T-cell (primary cell): ENCODE results near the gene AGAP1. TPM values are rescaled to one million over a fixed set of nuclear protein-coding genes. Genes with fewer than 3 reads are reported as not detected.

Source experiments
- ATAC-seq, 4 experiments: fragments of 200-7000 bp in 3 of 4; fragments of 150-1000 bp in 1 of 4; cut with Tn5 transposase; replicated peaks in 1 of 4; 1 replicate in 3 of 4; 2 replicates in 1 of 4; pipeline ENCODE4 v1.10.0; 2021; ENCODE audit warnings: moderate library complexity in 3 of 4, mild to moderate bottlenecking in 2 of 4, moderate number of reproducible peaks in 1 of 4
- CTCF ChIA-PET, 2 donors: fragments of 300-600 bp; sonication (Branson Sonifier 250); formaldehyde crosslinking; loops; one replicate each; lab custom pipeline; 2022; ENCODE audit warnings: antibody characterized with exemption in 2 of 2; lab: Charles Lee
- POLR2A ChIA-PET, 2 donors: fragments of 300-600 bp; sonication (Branson Sonifier 250); formaldehyde crosslinking; loops; one replicate each; lab custom pipeline; 2022; ENCODE audit warnings: antibody characterized with exemption in 2 of 2; lab: Charles Lee
- DNase-seq, 35 experiments: peaks; one replicate each; pipeline versions ENCODE4 v3.0.0 to v3.0.0-alpha.2; 2013 to 2023
- H3K27ac ChIP-seq: one replicate; pipeline ENCODE4 v1.5.1; 2013; ENCODE audit warnings: low read length
- H3K27me3 ChIP-seq, 2 experiments: replicated peaks in 1 of 2; 1 replicate in 1 of 2; 2 replicates in 1 of 2; pipeline versions ENCODE4 v1.6.1 to v1.7.0; 2013; ENCODE audit warnings: low read length in 1 of 2, mixed read lengths in 1 of 2; ENCODE audit not compliant: control insufficient read depth in 2 of 2, insufficient read depth in 2 of 2; ENCODE audit errors: extremely low read depth in 1 of 2
- H3K36me3 ChIP-seq, 2 donors: 1 replicate in 1 of 2; 2 replicates in 1 of 2; pipeline versions ENCODE4 v1.6.1 to v1.7.0; 2013; ENCODE audit warnings: low read length in 1 of 2; ENCODE audit not compliant: control insufficient read depth in 2 of 2, insufficient read depth in 1 of 2; ENCODE audit errors: extremely low read depth in 1 of 2
- H3K4me1 ChIP-seq, 2 experiments: 1 replicate in 1 of 2; 2 replicates in 1 of 2; pipeline versions ENCODE4 v1.6.1 to v1.7.0; 2013; ENCODE audit warnings: low read length in 2 of 2, mixed read lengths in 1 of 2; ENCODE audit not compliant: insufficient read depth in 2 of 2, control insufficient read depth in 1 of 2; ENCODE audit errors: extremely low read depth in 1 of 2
- H3K4me3 ChIP-seq, 2 donors: 1 replicate in 1 of 2; 2 replicates in 1 of 2; pipeline versions ENCODE4 v1.5.1 to v1.7.0; 2013; ENCODE audit warnings: mild to moderate bottlenecking in 2 of 2, low read length in 1 of 2, moderate library complexity in 1 of 2; ENCODE audit not compliant: control insufficient read depth in 1 of 2; ENCODE audit errors: extremely low read depth in 1 of 2
- H3K9me3 ChIP-seq: 2 replicates; pipeline ENCODE4 v1.7.0; 2013
- H3K27ac Mint-ChIP-seq, 2 donors: one replicate each; pipeline ENCODE4 v1.8.0; 2020 to 2021; ENCODE audit warnings: mild to moderate bottlenecking in 2 of 2, mixed read lengths in 2 of 2
- H3K27me3 Mint-ChIP-seq, 2 donors: one replicate each; pipeline ENCODE4 v1.8.0; 2021 to 2022; ENCODE audit warnings: mixed read lengths in 2 of 2
- H3K36me3 Mint-ChIP-seq: one replicate; pipeline ENCODE4 v1.8.0; 2021; ENCODE audit warnings: mixed read lengths
- H3K4me1 Mint-ChIP-seq, 3 donors: one replicate each; pipeline ENCODE4 v1.8.0; 2020 to 2022; ENCODE audit warnings: mixed read lengths in 3 of 3, mild to moderate bottlenecking in 1 of 3
- H3K4me3 Mint-ChIP-seq, 3 donors: one replicate each; pipeline ENCODE4 v1.8.0; 2020 to 2022; ENCODE audit warnings: mild to moderate bottlenecking in 3 of 3, mixed read lengths in 3 of 3, moderate library complexity in 3 of 3
- H3K9me3 Mint-ChIP-seq, 3 donors: one replicate each; pipeline ENCODE4 v1.8.0; 2020 to 2022; ENCODE audit warnings: mixed read lengths in 3 of 3
- WGBS: methylation state at CpG from one replicate; pipeline ENCODE4 v1.1.5; 2013; ENCODE audit warnings: missing lambda C conversion rate; ENCODE audit not compliant: insufficient coverage; 5-methylcytosine and 5-hydroxymethylcytosine counted together
- total RNA-seq, 35 experiments: library from RNA in 6 of 35; stranded (reverse) in 6 of 35; fragments of 120-200 nt in 1 of 35; gene quantifications; one replicate each; pipeline versions ENCODE4 v1.2.1 to v1.2.4 and lab custom pipeline; 2013 to 2026

Gene AGAP1
- total RNA-seq, 5 donors from 2014 or later (not counting 1 experiment from before 2014, with no cell fraction given), result 3.9 to 15.6 (median 5.2) TPM

GRCh38 chr2:235594041-235594440, 100.2 kb downstream of the AGAP1 start:
- WGBS, result no CpG with 5 or more reads among the region's 3 CpGs
- DNase-seq (peak in 1 of 35 experiments; percentile 67), ATAC-seq (peak in 1 of 4 experiments; percentile 34)
- Histone ChIP-seq H3K9me3 (no peaks in the 10 kb centered on the region), H3K27ac (no peak overlapping the region), H3K4me3 (no peak overlapping the region), H3K36me3 (no peaks in the 10 kb centered on the region), H3K4me1 (no peaks in the 10 kb centered on the region), H3K27me3 (peaks cover 0 to 10% of the 10 kb centered on the region in 2 experiments)
- H3K4me3 Mint-ChIP-seq, result no peak overlapping the region
- peaks cover 6 to 10% of the 10 kb centered on the region in 2 donors for H3K27me3 Mint-ChIP-seq
- ChIA-PET CTCF (interaction anchor here (0.6 to 1.6 kb wide), 6 partner anchors 29 to 1735 kb away, joined by 3 to 10 read pairs (median 4); no protein-coding TSS in a partner anchor), POLR2A (interaction anchor here in 1 of 2 donors (0.6 kb wide), 1 partner anchor 463 kb away, joined by 3 read pairs; no protein-coding TSS in a partner anchor)
- H3K27ac Mint-ChIP-seq, result no peak overlapping the region
- H3K9me3 Mint-ChIP-seq, result no peaks in the 10 kb centered on the region
- no peaks in the 10 kb centered on the region for H3K4me1 Mint-ChIP-seq
- H3K36me3 Mint-ChIP-seq, result no peaks in the 10 kb centered on the region

DNA sequence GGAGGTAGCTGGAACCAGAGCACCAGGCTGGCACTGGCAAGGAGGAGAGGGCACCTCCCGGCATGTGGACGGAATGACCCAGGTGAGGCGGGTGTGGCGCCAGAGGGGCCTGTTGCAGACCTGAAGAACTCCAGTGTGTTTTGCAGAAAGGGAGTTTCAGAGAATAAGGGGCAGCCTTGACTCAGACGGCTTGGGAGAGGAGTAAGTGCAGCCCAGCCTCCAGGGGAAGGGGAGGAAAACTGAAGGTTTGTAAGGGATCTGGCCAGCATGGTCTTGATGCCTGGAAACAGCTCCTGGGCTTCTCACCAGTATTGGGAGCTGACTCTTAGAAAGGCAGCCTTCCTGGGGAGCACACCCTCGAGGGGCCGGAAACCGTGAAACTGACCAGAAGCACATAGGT, 101.1 kb downstream of the AGAP1 start:
- H3K4me1 Mint-ChIP-seq, result no peaks in the 10 kb centered on the region
- Histone ChIP-seq H3K4me1 (no peaks in the 10 kb centered on the region), H3K36me3 (no peaks in the 10 kb centered on the region), H3K9me3 (no peaks in the 10 kb centered on the region), H3K4me3 (no peak overlapping the region), H3K27me3 (peaks cover 0 to 13% of the 10 kb centered on the region in 2 experiments), H3K27ac (no peak overlapping the region)
- ChIA-PET POLR2A (no interaction called here), CTCF (interaction anchor here (0.7 to 1.7 kb wide), 9 partner anchors 28 to 564 kb away, joined by 3 to 23 read pairs (median 4); no protein-coding TSS in a partner anchor)
- DNase-seq (no peak), ATAC-seq (no peak)
- H3K36me3 Mint-ChIP-seq, result no peaks in the 10 kb centered on the region
- no peak overlapping the region for H3K27ac Mint-ChIP-seq
- WGBS, result 77% methylated on average over 8 of the region's 8 CpGs
- H3K4me3 Mint-ChIP-seq, result no peak overlapping the region
- H3K27me3 Mint-ChIP-seq, result peaks cover 6 to 10% of the 10 kb centered on the region in 2 donors
- H3K9me3 Mint-ChIP-seq, result no peaks in the 10 kb centered on the region

- H3K4me3 ChIP-seq, result no peak overlapping the region
- peaks cover 6 to 13% of the 10 kb centered on the region in 2 donors for H3K27me3 Mint-ChIP-seq
- no peak overlapping the region for H3K4me3 Mint-ChIP-seq
- no peak overlapping the region for H3K27ac Mint-ChIP-seq
- H3K36me3 Mint-ChIP-seq, result no peaks in the 10 kb centered on the region
- peaks cover 0 to 13% of the 10 kb centered on the region in 2 experiments for H3K27me3 ChIP-seq
- ChIA-PET POLR2A (interaction anchor here in 1 of 2 donors (0.5 kb wide), 1 partner anchor 344 kb away, joined by 3 read pairs; no protein-coding TSS in a partner anchor), CTCF (interaction anchor here (0.7 to 1.7 kb wide), 8 partner anchors 120 to 1051 kb away, joined by 3 to 23 read pairs (median 4); no protein-coding TSS in a partner anchor)
- no peaks in the 10 kb centered on the region for H3K4me1 ChIP-seq
- H3K4me1 Mint-ChIP-seq, result no peaks in the 10 kb centered on the region
- peak in 18 of 35 experiments; percentile 5 to 51 (median 20) for DNase-seq
- 48% methylated on average over 3 of the region's 10 CpGs for WGBS
- no peaks in the 10 kb centered on the region for H3K9me3 Mint-ChIP-seq
- H3K27ac ChIP-seq, result no peak overlapping the region
- no peaks in the 10 kb centered on the region for H3K36me3 ChIP-seq
- no peak for ATAC-seq
- H3K9me3 ChIP-seq, result no peaks in the 10 kb centered on the region
These were observed 101.7 kb downstream of the AGAP1 start for GRCh38 chr2:235595422-235596010.

- Mint-ChIP-seq H3K4me3 (no peak overlapping the region), H3K36me3 (no peaks in the 10 kb centered on the region), H3K9me3 (no peaks in the 10 kb centered on the region), H3K27me3 (peaks cover 9 to 14% of the 10 kb centered on the region in 2 donors), H3K4me1 (no peaks in the 10 kb centered on the region), H3K27ac (no peak overlapping the region)
- ChIA-PET CTCF (interaction anchor here (1.1 to 1.7 kb wide), 4 partner anchors 46 to 1051 kb away, joined by 3 to 23 read pairs (median 6); no protein-coding TSS in a partner anchor), POLR2A (no interaction called here)
- no peaks in the 10 kb centered on the region for H3K36me3 ChIP-seq
- no peak overlapping the region for H3K27ac ChIP-seq
- WGBS, result 95% methylated on average over 4 of the region's 4 CpGs
- ATAC-seq, result no peak
- no peak for DNase-seq
- no peaks in the 10 kb centered on the region for H3K9me3 ChIP-seq
- H3K27me3 ChIP-seq, result peaks cover 0 to 10% of the 10 kb centered on the region in 2 experiments
- H3K4me1 ChIP-seq, result no peaks in the 10 kb centered on the region
- no peak overlapping the region for H3K4me3 ChIP-seq
These were observed 102.4 kb downstream of the AGAP1 start for GRCh38 chr2:235596272-235596671.

- Mint-ChIP-seq H3K4me1 (no peaks in the 10 kb centered on the region), H3K9me3 (no peaks in the 10 kb centered on the region), H3K36me3 (no peaks in the 10 kb centered on the region), H3K4me3 (no peak overlapping the region), H3K27me3 (peaks cover 12 to 18% of the 10 kb centered on the region in 2 donors), H3K27ac (no peak overlapping the region)
- Histone ChIP-seq H3K9me3 (no peaks in the 10 kb centered on the region), H3K4me1 (no peaks in the 10 kb centered on the region), H3K27ac (no peak overlapping the region), H3K36me3 (no peaks in the 10 kb centered on the region), H3K4me3 (no peak overlapping the region), H3K27me3 (peaks cover 0 to 8% of the 10 kb centered on the region in 2 experiments)
- ChIA-PET POLR2A (no interaction called here), CTCF (interaction anchor here in 1 of 2 donors (1.5 kb wide), 1 partner anchor 45 kb away, joined by 5 read pairs; no protein-coding TSS in a partner anchor)
- no peak for ATAC-seq
- 100% methylated on average over 1 of the region's 5 CpGs for WGBS
- no peak for DNase-seq
These were observed 103.3 kb downstream of the AGAP1 start for GRCh38 chr2:235597081-235597615.

- no peak overlapping the region for H3K4me3 ChIP-seq
- peaks cover 0 to under 1% (median 0%) of the 10 kb centered on the region in 3 donors for H3K9me3 Mint-ChIP-seq
- 97% methylated on average over 15 of the region's 19 CpGs for WGBS
- H3K9me3 ChIP-seq, result no peaks in the 10 kb centered on the region
- ChIA-PET POLR2A (no interaction called here), CTCF (no interaction called here)
- no peak overlapping the region for H3K27ac ChIP-seq
- no peaks in the 10 kb centered on the region for H3K36me3 ChIP-seq
- peaks cover 0 to 8% of the 10 kb centered on the region in 2 experiments for H3K27me3 ChIP-seq
- ATAC-seq (no peak), DNase-seq (no peak)
- no peak overlapping the region for H3K27ac Mint-ChIP-seq
- no peaks in the 10 kb centered on the region for H3K36me3 Mint-ChIP-seq
- no peaks in the 10 kb centered on the region for H3K4me1 ChIP-seq
- H3K4me3 Mint-ChIP-seq, result no peak overlapping the region
- no peaks in the 10 kb centered on the region for H3K4me1 Mint-ChIP-seq
- H3K27me3 Mint-ChIP-seq, result peaks cover 8 to 15% of the 10 kb centered on the region in 2 donors
These were observed 104.2 kb downstream of the AGAP1 start for GRCh38 chr2:235598026-235598425.
